ENCODE data around the gene ASCL5.

The ASCL5 gene

GRCh38 chr1:201114245-201115131 is 12.5 kb downstream of the ASCL5 start:
- TF ChIP-seq CTCF (IDR thresholded peaks at IDR 0.05; ENCODE audit: insufficient read depth, low read length, poor library complexity, severe bottlenecking) (peak; percentile 26), EZH2phosphoT487 (conservative IDR thresholded peaks at IDR 0.05; ENCODE audit: low read length) (no peak)
- no peak overlapping the region for H2AFZ ChIP-seq (ENCODE audit: low read depth, low read length, severe bottlenecking)
- H3K27ac ChIP-seq (ENCODE audit: low read depth, low read length) = no peak overlapping the region
- no peaks in the 10 kb centered on the region for H3F3A ChIP-seq (ENCODE audit: insufficient read depth)
- no peak overlapping the region for H3K4me2 ChIP-seq (ENCODE audit: low read depth, low read length, poor library complexity, severe bottlenecking)
- H3K9ac ChIP-seq (ENCODE audit: low read length) = no peak overlapping the region
- H4K20me1 ChIP-seq (ENCODE audit: low read depth, low read length) = no peaks in the 10 kb centered on the region
- H3K79me2 ChIP-seq (ENCODE audit: insufficient read depth, low read length) = no peaks in the 10 kb centered on the region
- no peaks in the 10 kb centered on the region for H3K9me3 ChIP-seq (ENCODE audit: insufficient read depth, low read length)
- H3K4me3 ChIP-seq (ENCODE audit: insufficient read depth, low read length, poor library complexity, severe bottlenecking) = no peak overlapping the region
- H3K36me3 ChIP-seq (ENCODE audit: low read length) = no peaks in the 10 kb centered on the region
- no peaks in the 10 kb centered on the region for H3K27me3 ChIP-seq (ENCODE audit: low read length)
- no peaks in the 10 kb centered on the region for H3K9me2 ChIP-seq (replicated peaks; ENCODE audit: insufficient read depth, low read length)

- Histone ChIP-seq H3K36me3 (ENCODE audit: low read length) (no peaks in the 10 kb centered on the region), H3K9ac (ENCODE audit: low read length) (no peak overlapping the region), H3K9me3 (ENCODE audit: insufficient read depth, low read length) (no peaks in the 10 kb centered on the region), H3K4me3 (ENCODE audit: insufficient read depth, low read length, poor library complexity, severe bottlenecking) (no peak overlapping the region), H3K79me2 (ENCODE audit: insufficient read depth, low read length) (no peaks in the 10 kb centered on the region), H3F3A (ENCODE audit: insufficient read depth) (no peaks in the 10 kb centered on the region), H3K9me2 (replicated peaks; ENCODE audit: insufficient read depth, low read length) (no peaks in the 10 kb centered on the region), H3K4me2 (ENCODE audit: low read depth, low read length, poor library complexity, severe bottlenecking) (no peak overlapping the region), H2AFZ (ENCODE audit: low read depth, low read length, severe bottlenecking) (no peak overlapping the region), H4K20me1 (ENCODE audit: low read depth, low read length) (no peaks in the 10 kb centered on the region), H3K27ac (ENCODE audit: low read depth, low read length) (no peak overlapping the region), H3K27me3 (ENCODE audit: low read length) (no peaks in the 10 kb centered on the region)
- TF ChIP-seq CTCF (IDR thresholded peaks at IDR 0.05; ENCODE audit: insufficient read depth, low read length, poor library complexity, severe bottlenecking) = no peak
- no peak for TF ChIP-seq EZH2phosphoT487 (conservative IDR thresholded peaks at IDR 0.05; ENCODE audit: low read length)
These were observed 13.3 kb downstream of the ASCL5 start for GRCh38 chr1:201113451-201114244.

- H2AFZ ChIP-seq (ENCODE audit: low read depth, low read length, severe bottlenecking) = no peak overlapping the region
- H3K4me2 ChIP-seq (ENCODE audit: low read depth, low read length, poor library complexity, severe bottlenecking) = no peak overlapping the region
- TF ChIP-seq CTCF (IDR thresholded peaks at IDR 0.05; ENCODE audit: insufficient read depth, low read length, poor library complexity, severe bottlenecking) (no peak), EZH2phosphoT487 (conservative IDR thresholded peaks at IDR 0.05; ENCODE audit: low read length) (no peak)
- no peaks in the 10 kb centered on the region for H4K20me1 ChIP-seq (ENCODE audit: low read depth, low read length)
- H3K36me3 ChIP-seq (ENCODE audit: low read length) = no peaks in the 10 kb centered on the region
- H3K27me3 ChIP-seq (ENCODE audit: low read length) = no peaks in the 10 kb centered on the region
- no peaks in the 10 kb centered on the region for H3F3A ChIP-seq (ENCODE audit: insufficient read depth)
- no peaks in the 10 kb centered on the region for H3K79me2 ChIP-seq (ENCODE audit: insufficient read depth, low read length)
- H3K27ac ChIP-seq (ENCODE audit: low read depth, low read length) = no peak overlapping the region
- H3K9me2 ChIP-seq (replicated peaks; ENCODE audit: insufficient read depth, low read length) = no peaks in the 10 kb centered on the region
- H3K9me3 ChIP-seq (ENCODE audit: insufficient read depth, low read length) = no peaks in the 10 kb centered on the region
- H3K9ac ChIP-seq (ENCODE audit: low read length) = no peak overlapping the region
- no peak overlapping the region for H3K4me3 ChIP-seq (ENCODE audit: insufficient read depth, low read length, poor library complexity, severe bottlenecking)
These were observed 14.1 kb downstream of the ASCL5 start for GRCh38 chr1:201112926-201113325.
